ENCODE results near the gene CHRNA5.

Gene CHRNA5

GRCh38 chr15:78640527-78641101 is 75.3 kb downstream of the CHRNA5 start:
- no peak for DNase-seq

GRCh38 chr15:78641102-78641748 is 75.9 kb downstream of the CHRNA5 start, which contains the start of gene CHRNB4:
TSS of gene CHRNB4 (minus strand) at chr15:78641210. CDS start at chr15:78641133, 77 bp downstream.
- peak; percentile 20 for DNase-seq

GRCh38 chr15:78641749-78642275 is 76.5 kb downstream of the CHRNA5 start:
- no peak for DNase-seq

GRCh38 chr15:78642331-78642730 is 77.0 kb downstream of the CHRNA5 start:
- DNase-seq, result no peak

Data from fibroblast of upper back skin (primary cell).